Karpas-422 (cell line): ENCODE measurements around the gene BAZ1B. TPM values are rescaled to one million over a fixed set of nuclear protein-coding genes. Genes with fewer than 3 reads are reported as not detected.
"Not testable (repeated sequence)": the region's sequence is repeated elsewhere in the genome, so short reads cannot be mapped to it uniquely, and the experiment has no call there.

Source experiments
- DNase-seq: peaks from one replicate; pipeline ENCODE4 v3.0.0-alpha.2; 2015
- H2AFZ ChIP-seq: fragments of 200-600 bp; sonication (generic); 2 replicates; pipeline ENCODE4 v1.6.1; 2014; ENCODE audit warnings: antibody characterized with exemption, low read length, mixed read lengths
- H3K27ac ChIP-seq: fragments of 200-600 bp; sonication (generic); 2 replicates; pipeline ENCODE4 v1.5.1; 2014; ENCODE audit warnings: mild to moderate bottlenecking, low read length, moderate library complexity
- H3K27me3 ChIP-seq: fragments of 200-600 bp; sonication (generic); 2 replicates; pipeline ENCODE4 v1.6.1; 2014; ENCODE audit warnings: low read length, mixed read lengths
- H3K36me3 ChIP-seq: fragments of 200-600 bp; sonication (generic); 2 replicates; pipeline ENCODE4 v1.6.1; 2014; ENCODE audit warnings: low read length, mixed read lengths; ENCODE audit not compliant: insufficient read depth
- H3K4me1 ChIP-seq: fragments of 200-600 bp; sonication (generic); 2 replicates; pipeline ENCODE4 v1.6.1; 2014; ENCODE audit warnings: mild to moderate bottlenecking, low read length, mixed read lengths
- H3K4me2 ChIP-seq: fragments of 200-600 bp; sonication (generic); 2 replicates; pipeline ENCODE4 v1.6.1; 2014; ENCODE audit warnings: low read length, low read depth, mild to moderate bottlenecking; ENCODE audit not compliant: poor library complexity, severe bottlenecking
- H3K4me3 ChIP-seq: fragments of 200-600 bp; sonication (generic); 2 replicates; pipeline ENCODE4 v1.5.1; 2014; ENCODE audit warnings: mild to moderate bottlenecking, antibody characterized with exemption, low read length, mixed read lengths
- H3K79me2 ChIP-seq: fragments of 200-600 bp; sonication (generic); 2 replicates; pipeline ENCODE4 v1.6.1; 2014; ENCODE audit warnings: mild to moderate bottlenecking, low read length, mixed read lengths
- H3K9ac ChIP-seq: fragments of 200-600 bp; sonication (generic); 2 replicates; pipeline ENCODE4 v1.6.0; 2014; ENCODE audit warnings: low read length
- H3K9me2 ChIP-seq: fragments of 200-600 bp; sonication (generic), shearing (Covaris generic); replicated peaks from 2 replicates; pipeline ENCODE4 v1.6.0; 2014; ENCODE audit warnings: mild to moderate bottlenecking, low read length, moderate library complexity; ENCODE audit not compliant: insufficient read depth
- H3K9me3 ChIP-seq: fragments of 300-700, 200-600 bp; sonication (generic); 2 replicates; pipeline ENCODE4 v1.6.1; 2014; ENCODE audit warnings: low read length, mixed read lengths
- H4K20me1 ChIP-seq: fragments of 200-600 bp; sonication (generic); 2 replicates; pipeline ENCODE4 v1.6.1; 2014; ENCODE audit warnings: mild to moderate bottlenecking, antibody characterized with exemption, low read length, low read depth; ENCODE audit not compliant: insufficient read depth
- total RNA-seq: library from RNA; depleted of rRNA; stranded (reverse); fragments of >200 nt; shearing (Covaris generic); gene quantifications from 2 replicates; pipeline ENCODE4 v1.2.3, GENCODE V29; 2014; ENCODE audit warnings: low replicate concordance

Gene BAZ1B
- total RNA-seq, 1 experiment from 2014 or later: 51.2 TPM

GRCh38 chr7:73435471-73436009 is 86.6 kb downstream of the BAZ1B start:
- DNase-seq: no peak
- Histone ChIP-seq H3K9me3 (no peaks in the 10 kb centered on the region), H3K4me1 (no peaks in the 10 kb centered on the region), H3K9me2 (no peaks in the 10 kb centered on the region), H3K36me3 (0 out of 2 replicates have a peak, but pooled peaks cover 4% of the 10 kb centered on the region), H4K20me1 (0 out of 2 replicates have a peak, but pooled peaks cover 12% of the 10 kb centered on the region), H3K79me2 (no peaks in the 10 kb centered on the region), H3K4me2 (no peak overlapping the region), H3K27me3 (no peaks in the 10 kb centered on the region), H3K4me3 (no peak overlapping the region), H2AFZ (no peak overlapping the region), H3K9ac (no peak overlapping the region), H3K27ac (no peak overlapping the region)

GRCh38 chr7:73434701-73435069 is 87.4 kb downstream of the BAZ1B start:
- no peak for DNase-seq
- H3K9me2 ChIP-seq: no peaks in the 10 kb centered on the region
- H3K4me3 ChIP-seq: no peak overlapping the region
- H3K4me2 ChIP-seq: no peak overlapping the region
- 0 out of 2 replicates have a peak, but pooled peaks cover 12% of the 10 kb centered on the region for H4K20me1 ChIP-seq
- H3K27me3 ChIP-seq: no peaks in the 10 kb centered on the region
- H3K4me1 ChIP-seq: no peaks in the 10 kb centered on the region
- H3K9me3 ChIP-seq: no peaks in the 10 kb centered on the region
- H2AFZ ChIP-seq: no peak overlapping the region
- no peaks in the 10 kb centered on the region for H3K79me2 ChIP-seq
- H3K27ac ChIP-seq: no peak overlapping the region
- H3K9ac ChIP-seq: no peak overlapping the region
- H3K36me3 ChIP-seq: 0 out of 2 replicates have a peak, but pooled peaks cover 4% of the 10 kb centered on the region

- Histone ChIP-seq H3K9me3 (no peaks in the 10 kb centered on the region), H3K27ac (no peak overlapping the region), H3K79me2 (no peaks in the 10 kb centered on the region), H3K4me1 (no peaks in the 10 kb centered on the region), H4K20me1 (0 out of 2 replicates have a peak, but pooled peaks cover 12% of the 10 kb centered on the region), H3K4me2 (no peak overlapping the region), H3K36me3 (0 out of 2 replicates have a peak, but pooled peaks cover under 1% of the 10 kb centered on the region), H3K4me3 (no peak overlapping the region), H2AFZ (no peak overlapping the region), H3K9me2 (no peaks in the 10 kb centered on the region), H3K27me3 (no peaks in the 10 kb centered on the region), H3K9ac (no peak overlapping the region)
- DNase-seq: no peak
These were observed 88.0 kb downstream of the BAZ1B start for GRCh38 chr7:73433924-73434700.

- Histone ChIP-seq H4K20me1 (0 out of 2 replicates have a peak, but pooled peaks cover 2% of the 10 kb centered on the region), H3K4me1 (no peaks in the 10 kb centered on the region), H3K9ac (no peak overlapping the region), H3K36me3 (no peaks in the 10 kb centered on the region), H3K27ac (no peak overlapping the region), H3K9me2 (no peaks in the 10 kb centered on the region), H3K9me3 (no peaks in the 10 kb centered on the region), H3K79me2 (no peaks in the 10 kb centered on the region), H3K27me3 (no peaks in the 10 kb centered on the region), H3K4me3 (no peak overlapping the region), H2AFZ (no peak overlapping the region), H3K4me2 (no peak overlapping the region)
- no peak for DNase-seq
These were observed 89.4 kb downstream of the BAZ1B start for GRCh38 chr7:73432676-73433075.

- Histone ChIP-seq H3K27me3 (no peaks in the 10 kb centered on the region), H3K36me3 (no peaks in the 10 kb centered on the region), H3K4me1 (no peaks in the 10 kb centered on the region), H3K9me3 (no peaks in the 10 kb centered on the region), H3K79me2 (no peaks in the 10 kb centered on the region), H3K27ac (no peak overlapping the region), H2AFZ (no peak overlapping the region), H4K20me1 (no peaks in the 10 kb centered on the region), H3K9me2 (no peaks in the 10 kb centered on the region), H3K4me2 (no peak overlapping the region), H3K4me3 (no peak overlapping the region), H3K9ac (no peak overlapping the region)
- peak; percentile 40 for DNase-seq
These were observed 90.9 kb downstream of the BAZ1B start for GRCh38 chr7:73431041-73431835.

- not testable (repeated sequence) for H3K36me3 ChIP-seq, H2AFZ ChIP-seq, H3K79me2 ChIP-seq, H3K9me3 ChIP-seq, H3K27me3 ChIP-seq, H3K4me3 ChIP-seq, H3K9me2 ChIP-seq, H3K4me1 ChIP-seq, H3K27ac ChIP-seq, DNase-seq, H3K4me2 ChIP-seq, H4K20me1 ChIP-seq, H3K9ac ChIP-seq
These were observed 91.6 kb downstream of the BAZ1B start for GRCh38 chr7:73430540-73430939.

GRCh38 chr7:73429622-73430505 is 92.2 kb downstream of the BAZ1B start:
- no peak for DNase-seq
- Histone ChIP-seq H3K4me3 (no peak overlapping the region), H3K79me2 (no peaks in the 10 kb centered on the region), H3K9ac (no peak overlapping the region), H3K9me2 (no peaks in the 10 kb centered on the region), H3K4me1 (no peaks in the 10 kb centered on the region), H4K20me1 (no peaks in the 10 kb centered on the region), H3K4me2 (no peak overlapping the region), H3K9me3 (no peaks in the 10 kb centered on the region), H3K27me3 (no peaks in the 10 kb centered on the region), H3K27ac (no peak overlapping the region), H3K36me3 (no peaks in the 10 kb centered on the region), H2AFZ (no peak overlapping the region)
